ENCODE results near the gene CTNNA2.
A peak's percentile ranks its signal among the peaks of the same experiment; 100 is the strongest.

CTNNA2 gene

DNA sequence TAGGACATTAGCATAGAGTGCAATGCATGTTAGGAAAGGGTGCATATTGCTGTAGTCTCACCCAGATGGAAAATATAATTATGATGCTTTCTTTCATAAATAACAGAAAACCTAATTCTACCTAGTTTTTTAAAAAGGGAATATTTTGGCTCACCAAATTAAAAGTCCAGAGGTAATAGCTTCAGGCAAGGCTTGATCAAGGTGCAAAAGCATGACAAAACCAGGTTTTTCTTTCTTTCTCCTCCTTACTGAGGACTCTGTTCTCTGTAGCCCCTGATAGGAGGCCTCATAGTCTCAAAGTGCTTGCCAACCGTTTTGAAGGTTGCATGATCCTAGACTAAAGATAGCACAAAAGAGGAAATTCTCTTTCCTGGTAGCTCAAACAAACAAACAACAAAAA lies 349.9 kb downstream of the CTNNA2 start:
- DNase-seq, result no peak

DNA sequence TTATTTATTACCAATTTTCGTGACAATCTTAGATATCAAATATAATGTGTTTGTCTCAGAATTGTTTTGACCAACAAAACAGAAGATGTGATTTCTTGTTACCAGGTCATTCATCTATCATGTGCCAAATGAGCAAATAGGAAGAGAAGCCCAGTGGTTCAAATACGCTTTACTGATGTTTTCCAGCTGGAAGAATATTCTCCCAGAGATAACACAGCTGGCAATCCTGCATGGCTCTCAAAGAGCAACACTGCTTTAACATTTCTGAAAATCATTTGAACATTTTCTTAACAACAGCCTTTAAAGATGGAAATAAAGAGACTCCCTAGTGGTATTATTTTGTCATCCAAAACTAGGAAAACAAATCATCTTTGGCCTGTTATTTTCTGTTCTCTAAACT lies 359.8 kb downstream of the CTNNA2 start:
- DNase-seq, result no peak

DNA sequence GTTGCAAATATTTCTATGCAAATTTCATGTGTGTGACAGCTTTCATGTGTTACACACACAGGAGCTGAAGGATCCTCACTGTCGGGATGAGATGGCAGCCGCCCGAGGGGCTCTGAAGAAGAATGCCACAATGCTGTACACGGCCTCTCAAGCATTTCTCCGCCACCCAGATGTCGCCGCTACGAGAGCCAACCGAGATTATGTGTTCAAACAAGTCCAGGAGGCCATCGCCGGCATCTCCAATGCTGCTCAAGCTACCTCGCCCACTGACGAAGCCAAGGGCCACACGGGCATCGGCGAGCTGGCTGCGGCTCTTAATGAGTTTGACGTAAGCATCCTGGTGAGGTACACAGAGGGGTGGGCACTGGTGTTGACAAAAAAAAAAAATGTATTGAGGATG lies 361.2 kb downstream of the CTNNA2 start:
- no peak for DNase-seq

DNA sequence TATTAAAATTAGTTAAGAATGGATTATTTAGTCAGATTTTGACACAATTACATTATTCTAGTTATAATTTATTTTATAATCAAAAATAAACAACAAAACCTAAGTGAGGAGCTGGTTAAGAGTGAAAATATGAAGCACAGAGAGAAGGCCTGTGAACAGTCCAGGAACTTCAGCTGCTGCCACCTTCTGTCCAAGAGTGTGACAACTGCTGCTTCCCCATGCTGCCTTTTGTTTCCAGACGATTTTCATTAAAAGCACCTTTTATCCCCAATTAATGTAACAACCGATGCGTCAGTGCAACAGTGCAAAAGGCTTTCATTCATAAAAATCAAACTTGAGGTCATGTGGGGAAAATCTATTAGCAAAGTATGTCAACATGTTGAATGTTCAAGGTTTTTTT lies 363.6 kb downstream of the CTNNA2 start:
- no peak for DNase-seq

DNA sequence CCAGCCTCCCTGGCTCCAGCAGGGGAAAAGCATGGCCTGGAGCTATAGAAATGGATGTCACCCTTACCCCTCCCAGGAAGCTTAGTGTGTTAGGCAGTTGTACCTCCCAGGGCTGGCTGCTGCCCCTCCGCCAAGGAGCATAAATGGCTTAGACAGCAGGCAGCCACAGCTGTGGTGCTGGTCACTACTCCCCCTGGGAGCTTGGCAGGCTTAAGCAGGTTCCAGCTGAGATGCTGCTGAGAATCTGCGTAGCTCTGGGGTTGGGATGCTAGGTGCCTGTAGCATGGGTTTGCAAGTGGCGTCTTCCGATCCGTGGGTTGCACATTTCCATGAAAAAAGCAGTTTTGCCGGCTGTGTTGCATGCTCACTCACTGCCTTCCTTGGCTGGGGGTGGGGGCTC lies 369.7 kb downstream of the CTNNA2 start:
- DNase-seq, result no peak

DNA sequence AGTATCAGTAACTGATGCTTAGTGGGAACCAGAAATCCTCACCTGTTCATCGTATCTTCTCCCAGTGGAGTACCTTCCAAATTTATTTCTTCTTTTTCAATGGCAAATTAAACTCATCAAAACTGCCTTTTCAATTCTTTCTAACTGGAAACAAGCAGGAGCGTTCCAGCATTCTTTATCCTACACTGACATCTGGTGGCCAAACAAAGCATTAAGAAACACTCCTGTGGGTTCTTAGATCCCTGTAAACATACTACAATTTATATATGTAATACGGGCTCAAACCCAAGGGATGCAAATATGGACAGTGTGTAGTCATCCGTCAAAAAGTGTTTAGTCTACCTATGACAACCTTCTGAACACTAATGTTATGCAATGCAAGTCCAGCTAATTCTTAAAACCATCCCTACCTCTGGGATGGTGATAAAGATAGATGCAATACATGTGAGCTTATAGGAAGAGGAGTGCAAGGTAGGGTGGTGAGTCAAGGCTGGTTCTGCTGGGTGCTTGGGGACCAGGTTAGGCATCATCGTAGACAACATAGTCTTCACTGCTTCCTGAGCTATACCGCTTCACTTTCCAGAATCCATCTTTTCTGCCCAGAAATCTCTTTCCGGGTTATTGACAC lies 375.0 kb downstream of the CTNNA2 start:
- peak; percentile 21 for DNase-seq

DNA sequence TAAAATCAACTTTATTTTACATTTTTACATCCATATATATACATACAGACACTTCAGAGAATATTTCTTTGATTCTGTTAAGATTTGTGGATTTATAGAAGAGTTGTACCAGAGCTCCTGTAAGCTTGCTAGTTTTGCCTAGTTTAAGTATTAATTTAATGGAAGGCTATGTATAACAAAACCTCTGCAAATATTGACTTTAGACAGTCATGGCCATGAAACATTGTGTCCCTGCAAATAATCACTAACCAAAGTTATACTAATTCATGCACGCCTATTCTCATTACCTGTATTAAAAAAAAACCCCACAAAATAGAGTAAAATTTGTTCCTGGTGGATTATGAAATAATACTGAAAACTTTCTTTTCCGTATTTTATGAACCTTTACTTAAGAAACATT lies 379.3 kb downstream of the CTNNA2 start:
- DNase-seq, result no peak

DNA sequence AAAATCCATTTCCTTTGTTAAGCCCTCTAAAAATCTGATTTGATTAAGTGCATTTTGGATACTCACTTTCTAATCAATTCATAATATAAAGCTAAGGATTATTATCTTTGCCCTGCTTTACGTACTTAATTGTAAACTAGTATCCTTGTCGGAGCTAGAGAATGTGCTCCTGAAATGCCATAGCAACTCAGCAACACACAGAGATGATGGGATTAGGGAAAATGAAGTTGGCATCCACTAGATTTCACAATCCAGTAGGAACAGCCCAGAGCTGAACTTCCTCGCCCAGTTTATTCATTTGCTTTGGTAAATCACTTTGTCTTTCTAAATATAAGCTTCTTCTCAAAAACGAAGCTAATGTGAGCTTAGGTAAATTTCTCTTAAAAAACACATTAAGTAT lies 386.3 kb downstream of the CTNNA2 start:
- DNase-seq, result no peak

DNA sequence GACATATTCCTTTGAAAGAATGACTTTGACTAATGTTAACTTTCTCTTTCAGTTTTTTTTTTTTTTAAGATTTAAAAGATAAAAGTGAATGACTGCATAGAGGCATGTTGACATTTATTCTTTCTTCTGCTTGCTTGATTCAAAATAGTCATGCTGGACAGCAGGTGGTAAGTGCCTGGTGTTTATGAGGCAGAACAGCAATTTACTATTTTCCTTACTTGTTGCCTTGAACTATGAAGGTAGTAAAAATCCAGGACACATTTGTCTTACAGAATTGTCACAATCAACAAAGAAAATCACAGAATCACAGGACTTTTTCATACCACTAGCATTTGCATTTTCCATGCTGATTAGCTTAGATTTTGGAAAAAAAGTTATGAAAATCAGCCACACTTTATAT lies 388.3 kb downstream of the CTNNA2 start:
- DNase-seq, result no peak

DNA sequence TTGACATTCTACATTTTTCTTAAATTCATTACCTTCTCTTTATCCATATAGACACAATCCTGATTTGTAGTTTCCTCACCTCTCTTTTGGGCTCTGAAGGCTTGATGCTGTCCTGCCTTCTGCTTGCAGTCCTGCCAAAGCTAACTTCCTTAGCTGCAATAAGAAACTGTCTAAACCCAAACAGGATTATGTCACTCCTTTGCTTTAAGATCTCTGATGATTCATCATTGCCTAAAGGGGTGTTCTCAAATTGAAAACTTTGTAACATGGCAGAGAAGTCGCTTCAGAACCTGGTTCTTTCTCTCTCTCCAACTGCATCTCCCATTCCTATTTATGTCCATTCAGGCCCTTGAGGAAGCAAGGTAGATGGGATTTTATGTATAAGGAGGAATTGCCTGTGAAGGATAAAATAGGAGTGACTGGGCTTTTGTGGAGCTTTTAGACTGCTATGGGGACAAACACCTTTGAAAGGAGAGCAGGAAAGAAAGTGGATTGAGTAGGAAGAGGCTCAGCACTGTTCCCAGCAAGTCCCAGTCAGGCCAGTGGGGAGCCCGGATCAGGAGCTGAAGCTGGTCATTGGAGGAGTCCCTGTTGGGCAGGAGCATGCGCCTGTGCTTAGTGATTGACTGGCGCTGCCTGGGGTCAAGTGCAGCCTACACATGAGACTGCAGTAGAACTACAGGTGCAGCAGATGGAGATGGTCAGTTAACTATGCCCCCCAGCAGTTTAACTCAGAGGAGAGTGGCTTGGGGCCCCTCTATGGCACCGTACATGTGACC lies 390.6 kb downstream of the CTNNA2 start:
- DNase-seq, result no peak

DNA sequence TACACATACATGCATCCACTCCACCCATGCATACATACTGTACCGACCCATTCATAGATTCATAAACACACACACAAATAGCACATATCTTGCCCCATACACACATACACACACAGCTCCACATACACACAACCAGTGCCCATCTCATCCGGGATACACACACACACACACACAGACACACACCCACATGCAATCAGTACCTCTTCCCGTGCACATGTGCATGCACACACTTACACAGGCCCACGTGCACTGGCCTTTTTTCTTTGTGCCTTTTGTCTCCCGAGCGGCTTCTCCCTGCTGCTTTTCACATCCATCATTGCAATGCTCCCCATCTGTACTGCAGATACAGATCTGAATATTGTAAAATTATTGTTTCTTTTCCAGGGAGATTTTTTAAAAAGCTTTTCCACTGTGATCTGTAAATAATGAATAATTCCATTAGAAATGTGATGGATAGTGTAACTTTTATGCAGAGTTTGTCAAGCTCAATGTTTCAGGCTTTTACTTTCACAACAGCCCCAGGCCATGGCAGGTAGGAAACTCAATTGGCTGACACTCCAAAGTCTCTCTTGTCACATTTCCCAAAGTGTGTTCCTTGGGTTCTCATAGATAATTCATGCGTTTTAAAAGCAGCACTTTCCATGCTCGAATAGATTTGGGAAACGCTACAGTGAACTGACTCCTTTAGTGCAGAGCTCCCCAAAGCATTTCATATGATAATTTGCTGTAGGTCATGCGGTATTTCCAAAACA lies 393.5 kb downstream of the CTNNA2 start:
- DNase-seq, result no peak

DNA sequence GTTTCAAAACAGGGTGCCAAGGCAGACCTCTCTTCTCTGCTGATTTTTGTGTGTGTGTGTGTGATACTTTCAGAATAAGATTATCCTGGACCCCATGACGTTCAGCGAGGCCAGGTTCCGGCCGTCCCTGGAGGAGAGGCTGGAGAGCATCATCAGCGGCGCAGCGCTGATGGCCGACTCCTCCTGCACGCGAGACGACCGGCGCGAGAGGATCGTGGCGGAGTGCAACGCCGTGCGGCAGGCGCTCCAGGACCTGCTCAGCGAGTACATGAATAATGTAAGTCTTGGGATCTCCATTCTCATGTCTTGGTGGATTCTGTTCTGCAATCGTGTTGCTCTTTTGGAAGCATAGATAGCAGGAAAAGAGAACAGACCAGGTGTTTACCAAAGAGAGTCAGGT lies 396.7 kb downstream of the CTNNA2 start:
- no peak for DNase-seq

DNA sequence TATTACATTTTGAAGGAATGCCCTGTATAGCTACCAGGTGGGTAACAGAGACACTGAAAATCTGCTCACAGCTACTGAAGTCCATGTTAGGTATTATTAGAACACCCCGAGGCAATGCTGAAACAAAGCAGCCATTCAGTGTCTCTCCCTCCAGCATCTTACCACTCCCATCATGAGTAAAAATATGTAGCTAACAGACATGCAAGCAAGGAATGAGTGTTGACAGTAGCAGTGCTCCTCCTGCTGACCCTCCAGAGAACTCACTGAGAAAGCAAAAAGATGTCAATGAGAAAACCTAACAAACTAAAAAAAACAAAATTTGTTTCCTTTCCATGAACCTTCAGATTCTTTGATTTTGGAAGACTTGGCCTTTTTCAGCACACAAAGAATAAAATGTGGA lies 397.8 kb downstream of the CTNNA2 start:
- DNase-seq, result no peak

DNA sequence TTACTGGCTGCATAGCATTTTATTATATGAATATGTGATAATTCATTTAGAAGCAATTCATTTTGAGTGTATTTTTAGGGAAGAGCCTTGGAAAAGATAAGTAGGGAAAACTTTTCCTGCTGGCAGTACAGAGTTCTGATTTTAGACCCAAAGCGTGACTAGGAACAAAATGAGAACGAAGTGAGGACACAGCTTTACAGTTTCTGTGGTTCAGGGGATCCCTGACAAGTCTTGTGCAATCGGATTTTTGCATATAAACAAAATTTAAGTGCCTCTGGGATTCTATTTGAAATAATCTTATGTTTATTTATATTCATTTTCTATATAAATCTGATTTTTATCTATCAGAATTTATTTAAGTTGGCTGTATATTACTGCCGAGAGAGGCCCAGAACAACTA lies 402.6 kb downstream of the CTNNA2 start:
- DNase-seq, result no peak

DNA sequence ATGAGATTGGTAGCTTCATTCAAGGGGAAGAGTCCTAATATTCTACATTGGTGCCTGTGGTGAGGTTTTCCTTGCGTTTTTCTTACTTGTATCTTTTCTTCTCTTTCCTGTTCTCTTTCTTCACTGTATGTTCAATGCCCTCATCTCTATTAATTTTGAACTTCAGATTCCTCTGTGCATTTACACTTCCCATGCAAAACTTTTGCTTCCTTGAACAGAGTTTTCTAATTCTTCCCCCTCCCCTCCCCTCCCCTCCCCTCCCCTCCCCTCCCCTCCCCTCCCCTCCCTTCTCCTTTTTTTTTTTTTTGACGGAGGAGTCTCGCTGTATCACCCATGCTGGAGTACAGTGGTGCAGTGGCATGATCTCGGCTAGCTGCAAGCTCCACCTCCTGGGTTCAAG lies 403.4 kb downstream of the CTNNA2 start:
- DNase-seq, result no peak

DNA sequence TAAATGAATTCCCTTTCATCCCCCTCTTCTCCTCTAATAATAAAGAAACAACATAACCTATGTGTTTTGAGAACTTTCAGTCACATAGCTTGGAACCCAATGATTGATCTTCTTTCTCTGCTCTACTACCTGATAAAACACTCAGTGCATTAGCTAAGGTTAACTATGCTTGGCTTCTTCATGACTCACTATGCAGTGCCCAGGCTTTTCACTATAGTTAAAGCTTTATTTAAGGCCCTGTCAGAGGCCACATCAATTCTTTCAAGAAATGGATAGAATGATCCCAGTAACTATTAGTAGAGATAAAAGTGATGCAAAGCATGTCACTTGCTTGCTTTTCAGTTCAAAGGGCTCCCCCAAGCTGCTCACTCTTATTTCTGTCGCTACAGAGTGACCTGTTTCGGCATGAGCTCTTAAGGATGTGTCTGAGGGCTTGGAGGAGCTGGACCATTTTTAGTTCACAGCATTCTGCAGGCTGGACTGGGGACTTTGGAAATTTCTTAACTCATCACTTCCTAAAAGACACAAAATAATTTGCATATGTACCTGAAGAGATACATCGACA lies 407.7 kb downstream of the CTNNA2 start:
- DNase-seq, result no peak

DNA sequence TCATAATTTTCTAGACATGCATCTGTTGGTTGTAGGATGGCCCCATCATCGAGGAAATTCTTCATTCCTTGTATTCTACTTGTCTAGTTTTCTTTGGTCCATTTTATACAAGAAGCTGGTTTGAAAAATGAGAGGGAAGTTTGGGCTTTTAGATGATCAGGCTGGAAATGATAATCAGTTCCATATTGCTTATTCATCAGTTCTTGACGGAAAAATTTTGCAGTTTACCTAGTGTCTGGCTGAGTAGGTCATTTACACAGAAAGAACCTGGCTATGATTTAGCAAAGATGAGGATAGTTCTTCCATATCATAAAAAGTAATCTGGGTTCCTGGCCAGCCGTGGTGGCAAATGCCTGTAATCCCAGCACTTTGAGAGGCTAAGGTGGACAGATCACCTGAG lies 416.8 kb downstream of the CTNNA2 start:
- DNase-seq, result no peak

DNA sequence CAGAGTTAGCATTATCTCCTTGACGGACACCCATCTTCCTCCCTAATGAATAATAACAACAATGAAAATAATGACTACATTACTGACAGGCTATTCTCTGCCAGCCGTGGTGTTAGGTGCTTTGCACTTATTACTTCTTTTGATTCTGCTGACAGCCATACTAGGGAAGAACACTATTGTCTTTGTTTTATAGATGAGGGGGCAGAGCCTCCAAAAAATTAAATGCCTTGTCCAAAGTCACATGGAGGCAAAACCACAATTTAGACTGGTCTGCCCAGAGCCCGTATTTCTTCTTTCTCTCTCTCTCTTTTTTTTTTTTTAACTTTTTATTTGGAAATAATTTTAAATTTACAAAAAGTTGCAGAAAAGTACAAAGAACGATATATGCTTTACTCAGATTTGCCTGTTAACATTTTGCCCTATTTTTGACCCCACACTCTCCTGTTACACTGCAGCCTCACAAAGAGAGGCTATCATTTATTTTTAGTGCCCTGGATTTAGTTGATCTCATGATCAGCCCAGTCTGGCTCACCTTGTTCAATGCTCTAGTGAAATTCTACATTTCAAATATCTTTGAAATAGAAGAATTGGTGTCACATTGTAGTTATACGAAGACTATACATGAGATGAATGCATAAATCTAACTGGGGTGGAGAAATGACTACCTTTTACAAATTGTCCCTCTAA lies 422.3 kb downstream of the CTNNA2 start:
- no peak for DNase-seq

DNA sequence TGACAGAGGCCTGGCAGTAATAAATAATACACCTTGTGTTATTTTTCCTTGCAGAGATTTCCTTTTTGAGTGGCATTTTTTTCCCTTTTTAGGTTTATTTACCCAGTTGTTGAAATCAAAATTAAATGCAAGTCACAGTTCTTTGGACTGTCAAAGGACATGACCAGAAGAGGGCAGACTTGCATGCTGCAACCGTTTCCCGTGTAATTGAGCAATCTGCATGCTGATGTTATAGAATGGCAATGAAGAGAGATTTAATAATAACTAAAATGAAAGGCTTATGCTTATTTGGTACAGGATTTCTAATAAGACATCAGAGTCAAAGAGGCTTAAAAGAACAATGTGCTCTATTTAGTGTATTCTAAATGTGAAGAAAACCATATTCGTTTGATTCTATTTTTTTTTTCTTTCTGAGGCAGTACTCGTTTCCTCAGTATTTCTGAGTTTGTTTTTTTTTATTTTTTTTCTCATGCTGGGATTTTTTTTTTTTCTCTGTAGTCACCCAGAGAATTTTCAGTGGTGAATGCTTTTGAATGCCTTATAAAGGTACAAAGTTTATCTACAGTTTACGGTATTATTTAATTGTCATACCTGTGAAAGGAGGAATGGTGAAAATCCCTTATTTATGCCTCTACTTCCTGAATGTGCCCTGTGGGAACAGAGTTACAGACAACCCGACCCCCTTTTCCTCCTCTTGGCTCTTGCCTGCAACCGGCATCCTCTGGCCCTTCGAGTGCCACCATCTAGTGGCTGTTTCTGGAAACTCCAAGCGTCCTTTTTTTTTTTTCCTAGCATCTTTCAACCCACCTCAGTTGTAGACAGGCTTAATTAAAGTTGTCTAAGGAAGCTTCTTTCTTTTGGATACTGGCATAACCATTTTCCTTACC lies 423.2 kb downstream of the CTNNA2 start:
- no peak for DNase-seq

DNA sequence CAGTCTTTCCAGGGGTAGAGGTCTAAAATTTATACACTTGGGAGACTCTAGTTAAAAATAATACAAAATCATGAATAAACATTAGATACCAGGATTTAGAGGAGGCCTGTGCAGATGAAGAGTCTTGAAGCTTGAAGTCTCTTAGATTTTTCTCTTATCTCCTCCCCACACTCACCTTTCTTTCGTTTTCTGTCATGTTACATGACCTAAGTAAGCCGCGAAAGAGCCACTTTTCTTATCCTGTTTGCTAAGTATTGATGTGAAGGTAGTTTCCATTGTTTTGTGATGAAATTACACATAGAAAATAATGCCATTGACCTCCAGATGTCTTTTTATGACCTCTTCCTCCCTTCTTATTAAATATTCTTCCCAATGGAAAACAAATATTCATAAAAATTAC lies 423.9 kb downstream of the CTNNA2 start:
- DNase-seq, result no peak

DNA sequence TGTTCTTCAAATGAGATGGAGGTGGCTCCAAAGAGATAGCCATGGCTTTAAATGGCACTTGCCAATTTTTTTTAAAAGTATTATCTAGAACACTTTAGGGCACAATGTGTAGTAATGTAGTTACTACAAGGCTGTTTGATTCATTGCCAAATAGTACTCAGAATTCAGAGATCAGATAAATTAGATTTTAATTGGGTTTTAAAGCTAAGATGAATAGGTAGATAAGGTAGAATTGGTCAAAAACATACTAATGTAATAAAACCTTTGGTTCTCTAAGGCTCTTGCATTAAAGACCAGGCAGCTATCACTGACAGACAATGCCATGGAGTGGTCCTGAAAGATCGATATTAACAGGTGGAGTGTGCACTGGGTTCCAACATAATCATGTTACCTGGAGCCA lies 425.8 kb downstream of the CTNNA2 start:
- no peak for DNase-seq

DNA sequence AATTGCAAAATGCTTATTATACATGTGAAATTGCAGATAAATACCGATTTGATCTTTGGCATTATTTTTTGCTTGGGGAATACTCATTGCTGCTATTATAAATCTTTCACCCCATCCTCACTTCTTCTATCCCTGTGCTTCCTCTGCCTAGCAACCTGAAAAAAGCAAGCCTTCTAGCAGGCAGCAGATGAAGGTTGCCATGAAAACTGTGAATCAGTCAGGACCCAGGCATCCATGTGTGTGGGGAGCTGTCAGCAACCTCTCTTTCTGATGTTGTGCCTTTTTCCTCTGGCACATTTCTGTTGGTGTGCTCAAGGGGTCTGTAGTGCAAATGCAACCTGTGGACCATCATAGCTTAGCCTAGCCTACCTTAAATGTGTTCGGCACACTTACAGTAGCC lies 427.5 kb downstream of the CTNNA2 start:
- DNase-seq, result no peak
